ENCODE measurements around the gene HADH. TPM values are rescaled to one million over a fixed set of nuclear protein-coding genes. Genes with fewer than 3 reads are reported as not detected.

Gene HADH
- polyA plus RNA-seq, 1 experiment = 22.6 TPM

DNA sequence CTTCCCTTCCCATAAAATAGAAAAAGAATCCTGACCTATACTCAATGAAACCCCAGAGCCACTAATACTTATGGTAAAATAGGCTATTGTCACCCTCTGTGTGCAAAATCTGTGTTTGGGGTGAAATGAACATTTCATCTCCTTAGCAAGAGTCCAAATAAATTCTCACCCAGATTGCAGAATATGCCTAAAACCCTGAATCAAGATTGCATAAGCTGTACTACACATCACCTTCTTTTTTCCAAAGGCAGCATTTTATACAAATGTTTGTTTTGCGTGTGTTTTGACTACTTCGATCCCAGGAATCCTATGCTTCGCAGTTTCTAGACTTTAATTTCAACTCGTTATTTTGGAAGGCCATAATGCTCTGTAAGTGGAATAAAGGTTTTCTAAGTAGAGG lies 12.2 kb upstream of the HADH start:
- no peak overlapping the region for H3K4me3 ChIP-seq (ENCODE audit: low read depth, low read length)
- POLR2A ChIA-PET = no interaction called here
- DNase-seq (ENCODE audit: low read depth) = no peak
- CTCF ChIA-PET = no interaction called here
- TF ChIP-seq, protein P1, sequence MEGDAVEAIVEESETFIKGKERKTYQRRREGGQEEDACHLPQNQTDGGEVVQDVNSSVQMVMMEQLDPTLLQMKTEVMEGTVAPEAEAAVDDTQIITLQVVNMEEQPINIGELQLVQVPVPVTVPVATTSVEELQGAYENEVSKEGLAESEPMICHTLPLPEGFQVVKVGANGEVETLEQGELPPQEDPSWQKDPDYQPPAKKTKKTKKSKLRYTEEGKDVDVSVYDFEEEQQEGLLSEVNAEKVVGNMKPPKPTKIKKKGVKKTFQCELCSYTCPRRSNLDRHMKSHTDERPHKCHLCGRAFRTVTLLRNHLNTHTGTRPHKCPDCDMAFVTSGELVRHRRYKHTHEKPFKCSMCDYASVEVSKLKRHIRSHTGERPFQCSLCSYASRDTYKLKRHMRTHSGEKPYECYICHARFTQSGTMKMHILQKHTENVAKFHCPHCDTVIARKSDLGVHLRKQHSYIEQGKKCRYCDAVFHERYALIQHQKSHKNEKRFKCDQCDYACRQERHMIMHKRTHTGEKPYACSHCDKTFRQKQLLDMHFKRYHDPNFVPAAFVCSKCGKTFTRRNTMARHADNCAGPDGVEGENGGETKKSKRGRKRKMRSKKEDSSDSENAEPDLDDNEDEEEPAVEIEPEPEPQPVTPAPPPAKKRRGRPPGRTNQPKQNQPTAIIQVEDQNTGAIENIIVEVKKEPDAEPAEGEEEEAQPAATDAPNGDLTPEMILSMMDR (IDR thresholded peaks at IDR 0.05; ENCODE audit: insufficient read depth, low read depth, low read length) = no peak
- no peaks in the 10 kb centered on the region for H3K36me3 ChIP-seq (ENCODE audit: control insufficient read depth, insufficient read depth, low read length)
- H3K27me3 ChIP-seq (ENCODE audit: control insufficient read depth, insufficient read depth, low read length) = no peaks in the 10 kb centered on the region

DNA sequence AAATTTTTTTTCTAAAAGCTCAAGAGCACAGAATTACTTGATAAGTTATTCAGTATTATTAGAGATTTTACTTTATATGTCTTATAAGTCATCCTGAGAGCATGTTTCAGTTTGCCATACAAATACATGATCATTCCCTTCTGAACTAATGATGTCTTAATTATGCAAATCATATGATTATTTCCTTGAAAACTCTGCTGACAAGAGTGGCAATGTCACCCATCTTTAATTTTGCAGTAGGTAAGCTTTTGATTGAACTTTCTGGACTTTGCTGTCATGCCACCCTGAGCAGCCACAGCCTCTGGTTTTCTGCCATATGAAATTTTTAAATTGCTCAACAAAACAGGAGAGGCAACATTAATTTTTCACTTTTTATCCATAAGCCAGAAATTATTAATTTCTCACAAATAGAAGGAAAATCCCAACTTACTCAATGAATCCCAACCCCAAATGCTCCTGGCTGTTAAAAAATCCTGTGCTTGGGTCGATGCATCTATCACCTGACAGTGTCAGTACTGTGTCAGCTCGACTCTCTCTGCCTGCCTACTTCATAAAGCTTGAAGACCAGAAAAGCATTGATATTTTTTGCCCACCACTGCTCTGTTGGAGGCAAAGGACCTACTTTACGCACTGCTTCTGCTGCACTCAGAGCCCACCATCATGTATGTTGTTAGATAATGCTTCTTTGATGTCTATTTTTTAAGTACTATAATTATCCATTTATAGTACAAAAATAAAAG lies 11.6 kb upstream of the HADH start:
- TF ChIP-seq, protein P1 (IDR thresholded peaks at IDR 0.05; ENCODE audit: insufficient read depth, low read depth, low read length) = no peak
- Histone ChIP-seq H3K27me3 (ENCODE audit: control insufficient read depth, insufficient read depth, low read length) (no peaks in the 10 kb centered on the region), H3K36me3 (ENCODE audit: control insufficient read depth, insufficient read depth, low read length) (no peaks in the 10 kb centered on the region), H3K4me3 (ENCODE audit: low read depth, low read length) (no peak overlapping the region)
- ChIA-PET POLR2A (no interaction called here), CTCF (no interaction called here)
- DNase-seq (ENCODE audit: low read depth) = no peak

DNA sequence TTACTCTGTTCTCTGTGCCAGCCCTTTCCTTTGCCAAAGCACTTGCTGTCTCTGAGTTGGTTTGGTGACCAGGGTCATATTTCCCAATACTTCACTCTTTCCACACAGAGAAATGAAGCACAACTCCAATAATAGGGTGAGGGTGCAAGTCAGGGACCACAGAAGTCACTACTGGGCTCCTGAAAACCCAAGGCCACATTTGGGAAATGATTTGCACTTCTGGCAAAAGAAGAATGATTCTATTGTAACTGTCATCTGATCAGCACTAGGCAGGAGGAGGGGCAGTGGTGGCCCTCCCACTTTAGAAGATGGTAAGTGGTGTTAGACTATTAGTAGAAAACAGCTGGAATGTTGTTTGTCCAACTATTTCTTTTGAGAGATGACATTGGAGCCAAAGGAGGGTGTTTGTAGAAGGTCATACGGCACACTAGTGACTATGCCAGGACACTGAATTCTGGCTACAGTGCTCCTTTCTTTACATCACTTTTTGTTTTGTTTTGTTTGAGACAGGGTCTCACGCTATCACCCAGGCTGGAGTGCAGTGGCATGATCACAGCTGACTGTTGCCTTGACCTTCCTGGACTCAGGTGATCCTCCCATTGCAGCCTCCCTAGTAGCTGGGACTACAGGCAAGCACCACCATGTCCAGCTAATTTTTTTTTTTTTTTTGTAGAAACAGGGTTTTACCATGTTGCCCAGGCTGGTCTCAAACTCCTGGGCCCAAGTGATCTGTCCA lies 10.8 kb upstream of the HADH start:
- ChIA-PET CTCF (no interaction called here), POLR2A (no interaction called here)
- no peaks in the 10 kb centered on the region for H3K27me3 ChIP-seq (ENCODE audit: control insufficient read depth, insufficient read depth, low read length)
- H3K36me3 ChIP-seq (ENCODE audit: control insufficient read depth, insufficient read depth, low read length) = no peaks in the 10 kb centered on the region
- no peak for DNase-seq (ENCODE audit: low read depth)
- no peak overlapping the region for H3K4me3 ChIP-seq (ENCODE audit: low read depth, low read length)
- TF ChIP-seq, protein P1 (IDR thresholded peaks at IDR 0.05; ENCODE audit: insufficient read depth, low read depth, low read length) = no peak

DNA sequence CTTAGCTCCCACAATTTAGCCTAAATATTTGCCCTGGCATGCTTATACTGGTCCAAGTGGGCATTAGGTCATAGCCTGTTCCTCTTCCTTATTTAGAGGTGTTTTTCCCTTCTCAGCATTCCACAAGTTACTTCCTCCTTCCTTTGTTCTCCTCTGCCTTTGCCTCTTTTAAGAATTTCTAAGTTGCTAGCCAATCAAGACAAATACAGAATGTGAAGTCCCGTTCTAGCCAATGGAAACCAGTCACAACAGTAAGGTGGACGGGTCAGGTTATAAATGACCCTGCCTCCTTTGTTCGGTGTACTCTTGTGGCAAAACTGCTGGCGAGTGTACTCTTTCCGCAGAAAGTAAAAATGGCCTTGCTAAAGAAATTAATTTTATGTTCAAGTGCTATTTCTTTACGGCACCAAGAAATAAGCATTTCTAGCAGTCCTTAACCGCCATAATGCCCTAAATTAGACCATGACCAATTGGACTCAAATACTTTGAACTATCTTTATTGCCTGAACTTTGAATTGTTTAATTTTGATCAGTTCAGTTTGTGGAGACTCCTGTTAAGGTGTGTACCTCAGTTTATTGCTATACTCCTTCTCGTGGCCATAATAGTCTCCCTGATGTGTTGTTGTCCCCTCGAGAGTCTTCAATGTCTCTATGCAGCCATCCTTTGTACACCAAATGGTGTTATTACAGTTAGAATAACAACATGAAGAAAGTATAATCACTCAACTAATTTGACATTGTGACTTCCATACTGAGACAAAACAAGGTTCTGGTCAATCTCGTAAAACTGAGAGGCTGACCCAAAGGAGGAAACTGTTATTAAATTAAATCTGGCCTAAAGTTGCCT lies 1.6 kb upstream of the HADH start:
- no peaks in the 10 kb centered on the region for H3K27me3 ChIP-seq (ENCODE audit: control insufficient read depth, insufficient read depth, low read length)
- H3K36me3 ChIP-seq (ENCODE audit: control insufficient read depth, insufficient read depth, low read length) = no peaks in the 10 kb centered on the region
- H3K4me3 ChIP-seq (ENCODE audit: low read depth, low read length) = no peak overlapping the region
- DNase-seq (ENCODE audit: low read depth) = no peak
- ChIA-PET CTCF (no interaction called here), POLR2A (no interaction called here)
- TF ChIP-seq, protein P1 (IDR thresholded peaks at IDR 0.05; ENCODE audit: insufficient read depth, low read depth, low read length) = no peak

DNA sequence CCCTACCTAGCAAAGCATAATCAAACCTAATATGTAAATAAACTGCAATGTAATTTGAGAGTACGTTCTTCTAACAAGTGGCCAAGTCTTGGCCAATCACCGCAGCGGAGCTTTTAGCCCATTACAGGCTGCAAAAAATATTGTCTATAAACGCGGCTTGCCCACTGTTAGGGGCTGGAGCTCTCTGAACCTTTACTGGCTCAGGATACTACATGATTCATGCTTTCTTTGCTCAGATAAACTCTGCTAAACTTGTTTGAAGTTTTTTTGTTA lies 990 bp upstream of the HADH start:
- DNase-seq (ENCODE audit: low read depth) = no peak
- ChIA-PET CTCF (no interaction called here), POLR2A (no interaction called here)
- TF ChIP-seq, protein P1 (IDR thresholded peaks at IDR 0.05; ENCODE audit: insufficient read depth, low read depth, low read length) = no peak
- H3K36me3 ChIP-seq (ENCODE audit: control insufficient read depth, insufficient read depth, low read length) = no peaks in the 10 kb centered on the region
- H3K4me3 ChIP-seq (ENCODE audit: low read depth, low read length) = no peak overlapping the region
- no peaks in the 10 kb centered on the region for H3K27me3 ChIP-seq (ENCODE audit: control insufficient read depth, insufficient read depth, low read length)
